Measurements from ENCODE around the gene BCDIN3D.

BCDIN3D gene

GRCh38 chr12:49803693-49804450 is 39.0 kb downstream of the BCDIN3D start:
- peaks cover 57% of the 10 kb centered on the region for H3K36me3 ChIP-seq (ENCODE audit: insufficient read depth, low read length)

GRCh38 chr12:49801141-49802063 is 41.5 kb downstream of the BCDIN3D start:
- H3K27me3 ChIP-seq (ENCODE audit: insufficient read depth, low read length, poor library complexity) = no peaks in the 10 kb centered on the region
- H3K4me1 ChIP-seq (ENCODE audit: insufficient read depth, low read length) = no peaks in the 10 kb centered on the region
- ATAC-seq (ENCODE audit: insufficient read depth, low read depth) = no peak
- peaks cover 10% of the 10 kb centered on the region for H4K20me1 ChIP-seq (ENCODE audit: insufficient read depth, low read length)
- H2AFZ ChIP-seq (ENCODE audit: low read depth, low read length) = no peak overlapping the region
- H3K79me2 ChIP-seq (ENCODE audit: insufficient read depth, low read length) = no peaks in the 10 kb centered on the region
- no peak overlapping the region for H3K9ac ChIP-seq (ENCODE audit: low read depth, low read length)
- H3K4me3 ChIP-seq (ENCODE audit: low read depth in 1 of 2, low read length in 2 of 2) = no peak overlapping the region
- no peak overlapping the region for H3K4me2 ChIP-seq (ENCODE audit: insufficient read depth, low read length)
- H3K27ac ChIP-seq (ENCODE audit: low read length) = no peak overlapping the region
- TF ChIP-seq EZH2 (IDR thresholded peaks at IDR 0.05; ENCODE audit: borderline replicate concordance, low read depth, low read length, severe bottlenecking) = no peak
- TF ChIP-seq CTCF (IDR thresholded peaks at IDR 0.05; ENCODE audit: borderline replicate concordance, extremely low read depth, low read length, poor library complexity, severe bottlenecking) = no peak
- no peaks in the 10 kb centered on the region for H3K9me3 ChIP-seq (ENCODE audit: insufficient read depth, low read length, severe bottlenecking)
- no peak for DNase-seq
- H3K36me3 ChIP-seq (ENCODE audit: insufficient read depth, low read length) = peaks cover 80% of the 10 kb centered on the region

More at GRCh38 chr12:49803693-49804450, 39.0 kb downstream of the BCDIN3D start:
- no peak overlapping the region for H2AFZ ChIP-seq (ENCODE audit: low read depth, low read length)
- H3K27me3 ChIP-seq (ENCODE audit: insufficient read depth, low read length, poor library complexity) = no peaks in the 10 kb centered on the region
- TF ChIP-seq EZH2 (IDR thresholded peaks at IDR 0.05; ENCODE audit: borderline replicate concordance, low read depth, low read length, severe bottlenecking) (no peak), CTCF (IDR thresholded peaks at IDR 0.05; ENCODE audit: borderline replicate concordance, extremely low read depth, low read length, poor library complexity, severe bottlenecking) (no peak)
- DNase-seq = no peak
- peaks cover 25% of the 10 kb centered on the region for H4K20me1 ChIP-seq (ENCODE audit: insufficient read depth, low read length)
- H3K4me3 ChIP-seq (ENCODE audit: low read depth in 1 of 2, low read length in 2 of 2) = no peak overlapping the region
- no peak overlapping the region for H3K4me2 ChIP-seq (ENCODE audit: insufficient read depth, low read length)
- H3K9me3 ChIP-seq (ENCODE audit: insufficient read depth, low read length, severe bottlenecking) = no peaks in the 10 kb centered on the region
- H3K4me1 ChIP-seq (ENCODE audit: insufficient read depth, low read length) = no peaks in the 10 kb centered on the region
- H3K27ac ChIP-seq (ENCODE audit: low read length) = no peak overlapping the region
- peaks cover 4% of the 10 kb centered on the region for H3K79me2 ChIP-seq (ENCODE audit: insufficient read depth, low read length)
- no peak overlapping the region for H3K9ac ChIP-seq (ENCODE audit: low read depth, low read length)
- ATAC-seq (ENCODE audit: insufficient read depth, low read depth) = no peak

DNA sequence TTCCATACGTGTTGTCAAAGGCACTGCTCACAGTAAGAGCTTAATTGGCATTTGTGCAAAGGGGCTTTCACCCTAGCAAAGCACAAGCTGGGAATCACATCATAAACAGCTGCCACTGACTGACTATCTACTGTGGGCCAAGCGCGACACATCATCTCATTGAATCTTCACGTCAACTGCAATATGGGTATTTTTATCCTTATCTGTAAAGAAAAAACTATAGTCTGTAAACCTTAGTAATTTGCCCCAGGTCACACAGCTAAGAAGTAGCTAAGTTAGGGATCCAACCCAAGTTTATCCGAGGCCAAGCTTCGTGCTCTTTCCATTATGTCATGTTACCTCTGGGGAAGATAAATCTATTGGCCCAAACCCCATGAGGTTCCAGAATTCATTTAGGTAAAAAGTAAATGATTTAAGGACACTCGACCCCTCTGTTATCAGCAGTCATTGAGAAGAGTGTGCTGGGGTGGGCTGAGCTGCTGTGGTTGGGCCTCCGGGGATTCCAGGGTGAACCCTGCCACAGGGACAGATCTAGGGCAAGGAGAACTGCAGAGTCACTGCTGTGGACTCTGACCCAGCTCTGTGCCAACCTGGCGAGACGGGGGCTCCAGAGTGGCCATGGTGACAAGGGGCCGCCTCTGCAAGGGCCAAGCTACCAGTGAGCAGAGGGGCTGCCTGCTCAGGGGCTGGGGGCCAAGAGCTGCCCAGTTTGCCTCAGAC is 42.3 kb downstream of the BCDIN3D start:
- Histone ChIP-seq H4K20me1 (ENCODE audit: insufficient read depth, low read length) (peaks cover 8% of the 10 kb centered on the region; the same call in 1 of the 2 replicates), H2AFZ (ENCODE audit: low read depth, low read length) (no peak overlapping the region), H3K9ac (ENCODE audit: low read depth, low read length) (no peak overlapping the region), H3K4me1 (ENCODE audit: insufficient read depth, low read length) (no peaks in the 10 kb centered on the region), H3K36me3 (ENCODE audit: insufficient read depth, low read length) (peaks cover 82% of the 10 kb centered on the region), H3K79me2 (ENCODE audit: insufficient read depth, low read length) (no peaks in the 10 kb centered on the region), H3K4me3 (ENCODE audit: low read depth in 1 of 2, low read length in 2 of 2) (no peak overlapping the region), H3K27ac (ENCODE audit: low read length) (no peak overlapping the region), H3K9me3 (ENCODE audit: insufficient read depth, low read length, severe bottlenecking) (no peaks in the 10 kb centered on the region), H3K4me2 (ENCODE audit: insufficient read depth, low read length) (no peak overlapping the region), H3K27me3 (ENCODE audit: insufficient read depth, low read length, poor library complexity) (no peaks in the 10 kb centered on the region)
- no peak for ATAC-seq (ENCODE audit: insufficient read depth, low read depth)
- TF ChIP-seq CTCF (IDR thresholded peaks at IDR 0.05; ENCODE audit: borderline replicate concordance, extremely low read depth, low read length, poor library complexity, severe bottlenecking) (no peak), EZH2 (IDR thresholded peaks at IDR 0.05; ENCODE audit: borderline replicate concordance, low read depth, low read length, severe bottlenecking) (no peak)
- DNase-seq = no peak
